GM12892 (cell line): Measurements from ENCODE around the gene ARL15.

Experiments
- POLR2A ChIP-seq: IDR thresholded peaks from 2 replicates; pipeline ENCODE4 v1.6.1; 2011; ENCODE audit warnings: low read depth, low read length, control low read depth
- POLR2AphosphoS5 ChIP-seq: IDR thresholded peaks from 2 replicates; pipeline ENCODE4 v1.6.1; 2011; ENCODE audit warnings: low read depth, low read length, control low read depth

DNA sequence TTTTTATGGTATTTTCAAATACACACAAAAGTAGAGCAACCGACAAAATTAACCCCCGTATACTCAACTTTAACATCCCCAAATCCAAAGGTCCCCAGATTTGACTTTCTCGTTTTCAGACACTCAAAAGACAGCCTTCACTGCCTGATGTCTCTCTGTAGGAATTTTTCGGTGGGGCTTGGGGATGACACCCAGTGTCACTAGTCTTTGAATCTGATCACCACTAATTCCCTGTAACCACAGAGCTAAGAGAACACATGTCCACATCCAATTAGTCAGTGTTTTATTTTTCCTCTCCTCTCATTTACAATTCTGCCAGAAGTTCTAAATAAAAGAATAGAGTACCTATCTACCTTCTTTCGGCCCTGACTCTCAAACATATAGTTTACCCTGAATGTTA is 324.6 kb downstream of the ARL15 start:
- TF ChIP-seq POLR2AphosphoS5 (no peak), POLR2A (no peak)
